Fibroblast of lung (primary cell): ENCODE measurements around the gene GPC3. TPM values are rescaled to one million over a fixed set of nuclear protein-coding genes. Genes with fewer than 3 reads are reported as not detected.

Experiments
- DNase-seq, 2 donors: peaks; one replicate each; pipeline versions ENCODE4 v3.0.0 to v3.0.0-alpha.2; 2010; ENCODE audit warnings: low read depth in 2 of 2
- H2AFZ ChIP-seq: 2 replicates; pipeline ENCODE4 v1.5.1; 2012; ENCODE audit warnings: low read length, control low read depth, inconsistent platforms
- H3K27ac ChIP-seq: 2 replicates; pipeline ENCODE4 v1.5.1; 2011; ENCODE audit warnings: low read length, control low read depth; ENCODE audit not compliant: insufficient read depth
- H3K27me3 ChIP-seq: 2 replicates; pipeline ENCODE4 v1.5.1; 2011; ENCODE audit warnings: mild to moderate bottlenecking, low read length; ENCODE audit not compliant: control insufficient read depth, insufficient read depth
- H3K36me3 ChIP-seq: 2 replicates; pipeline ENCODE4 v1.5.1; 2011; ENCODE audit warnings: low read length; ENCODE audit not compliant: control insufficient read depth, insufficient read depth
- H3K4me1 ChIP-seq: 2 replicates; pipeline ENCODE4 v1.5.1; 2011; ENCODE audit warnings: low read length; ENCODE audit not compliant: control insufficient read depth, insufficient read depth; ENCODE audit errors: extremely low read depth
- H3K4me2 ChIP-seq: 2 replicates; pipeline ENCODE4 v1.5.1; 2011; ENCODE audit warnings: low read length, control low read depth; ENCODE audit not compliant: insufficient read depth; ENCODE audit errors: extremely low read depth
- H3K4me3 ChIP-seq, 4 experiments: fragments of 200-600 bp in 1 of 4; sonication (generic) in 1 of 4; replicated peaks in 1 of 4; 2 replicates each; pipeline ENCODE4 v1.5.1; 2011 to 2016; ENCODE audit warnings: low read length in 4 of 4, low read depth in 3 of 4, mild to moderate bottlenecking in 3 of 4, control low read depth in 2 of 4, inconsistent platforms in 1 of 4, mixed read lengths in 1 of 4; ENCODE audit not compliant: insufficient read depth in 1 of 4; ENCODE audit errors: control extremely low read depth in 1 of 4
- H3K79me2 ChIP-seq: 2 replicates; pipeline ENCODE4 v1.5.1; 2012; ENCODE audit warnings: mild to moderate bottlenecking, low read length, inconsistent platforms; ENCODE audit not compliant: control insufficient read depth, insufficient read depth
- H3K9ac ChIP-seq: 2 replicates; pipeline ENCODE4 v1.5.1; 2011; ENCODE audit warnings: mild to moderate bottlenecking, low read length, control low read depth; ENCODE audit not compliant: insufficient read depth
- H3K9me3 ChIP-seq: 2 replicates; pipeline ENCODE4 v1.5.1; 2012; ENCODE audit warnings: low read depth, low read length; ENCODE audit not compliant: control insufficient read depth, insufficient read depth
- H4K20me1 ChIP-seq: 2 replicates; pipeline ENCODE4 v1.5.1; 2011; ENCODE audit warnings: low read length; ENCODE audit not compliant: control insufficient read depth, insufficient read depth; ENCODE audit errors: extremely low read depth
- CTCF ChIP-seq, 2 donors: IDR thresholded peaks in 1 of 2; conservative IDR thresholded peaks in 1 of 2; 1 replicate in 1 of 2; 2 replicates in 1 of 2; pipeline ENCODE4 v1.5.1; 2011 to 2012; ENCODE audit warnings: low read length in 2 of 2, control low read depth in 1 of 2, inconsistent platforms in 1 of 2, low read depth in 1 of 2, mild to moderate bottlenecking in 1 of 2
- EZH2 ChIP-seq: IDR thresholded peaks from 2 replicates; pipeline ENCODE4 v1.5.1; 2012; ENCODE audit warnings: low read length, control low read depth, mild to moderate bottlenecking; ENCODE audit errors: missing control alignments
- polyA plus RNA-seq, 2 donors: library from polyadenylated mRNA; depleted of rRNA in 1 of 2; stranded (reverse) in 1 of 2; unstranded in 1 of 2; fragments of >200 nt; gene quantifications; 2 replicates each; pipeline ENCODE4 v1.2.1, GENCODE V29; 2011 to 2012; ENCODE audit warnings: missing spikeins in 1 of 2
- total RNA-seq: library from RNA; depleted of rRNA; stranded (reverse); fragments of >200 nt; gene quantifications from 2 replicates; pipeline ENCODE4 v1.2.1, GENCODE V29; 2014

The GPC3 gene
- total and polyA plus RNA-seq, 2 donors (not counting 1 experiment from before 2014, with no cell fraction given): 6.4 to 7.1 TPM

DNA sequence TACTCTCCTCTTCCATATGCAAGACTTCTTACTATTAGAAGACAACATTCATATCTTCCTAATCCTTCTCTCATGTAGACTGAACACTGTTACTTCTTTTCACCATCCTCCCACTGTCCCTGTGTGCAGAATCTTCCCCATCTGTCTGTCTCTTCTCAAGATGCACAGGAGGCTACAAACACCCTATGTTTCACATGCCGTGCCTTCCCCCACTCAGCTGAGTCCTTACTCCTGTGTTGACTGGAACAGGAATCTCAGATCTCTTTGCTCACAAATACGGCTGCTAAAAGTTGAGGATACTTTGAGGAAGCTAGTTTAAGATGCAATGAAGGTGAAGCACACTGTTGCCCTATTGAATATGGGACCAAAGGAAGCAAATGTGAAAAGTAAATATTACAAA lies 401.6 kb downstream of the GPC3 start:
- Histone ChIP-seq H3K9ac (no peak overlapping the region), H3K4me1 (no peaks in the 10 kb centered on the region), H3K9me3 (no peaks in the 10 kb centered on the region), H4K20me1 (no peaks in the 10 kb centered on the region), H2AFZ (no peak overlapping the region), H3K27ac (no peak overlapping the region), H3K27me3 (no peaks in the 10 kb centered on the region), H3K36me3 (no peaks in the 10 kb centered on the region), H3K4me2 (no peak overlapping the region), H3K79me2 (no peaks in the 10 kb centered on the region), H3K4me3 (no peak overlapping the region)
- DNase-seq: no peak
- TF ChIP-seq CTCF (conservative IDR thresholded peaks at IDR 0.05 in 1 of 2, IDR thresholded peaks at IDR 0.05 in 1 of 2; ENCODE audit: low read depth in 1 of 2, low read length in 2 of 2) (no peak), EZH2 (no peak)

DNA sequence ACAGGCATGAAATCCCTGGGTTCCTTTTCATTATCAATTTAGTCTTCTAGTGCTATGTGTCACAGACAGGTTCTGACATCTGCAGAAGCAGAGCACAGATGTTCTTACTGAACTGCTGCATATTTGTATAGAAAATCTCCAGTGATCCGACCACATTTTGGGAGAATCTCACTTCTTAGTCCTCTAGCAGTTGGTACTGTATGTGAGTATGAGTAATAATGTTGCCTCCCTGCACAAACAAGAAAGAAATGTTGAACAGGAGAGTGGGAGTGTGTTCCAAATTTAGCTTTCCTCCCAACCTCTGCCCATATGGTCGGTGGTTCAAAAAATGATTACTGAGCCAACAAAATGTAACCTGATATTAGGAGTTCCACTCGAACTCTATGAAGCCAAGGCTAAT lies 404.8 kb downstream of the GPC3 start:
- Histone ChIP-seq H2AFZ (no peak overlapping the region), H3K9ac (no peak overlapping the region), H3K4me1 (no peaks in the 10 kb centered on the region), H3K27ac (no peak overlapping the region), H3K27me3 (no peaks in the 10 kb centered on the region), H3K4me2 (no peak overlapping the region), H3K4me3 (no peak overlapping the region), H3K9me3 (no peaks in the 10 kb centered on the region), H3K79me2 (no peaks in the 10 kb centered on the region), H4K20me1 (no peaks in the 10 kb centered on the region), H3K36me3 (no peaks in the 10 kb centered on the region)
- peak; percentile 45 to 73 for DNase-seq
- TF ChIP-seq CTCF (conservative IDR thresholded peaks at IDR 0.05 in 1 of 2, IDR thresholded peaks at IDR 0.05 in 1 of 2; ENCODE audit: low read depth in 1 of 2, low read length in 2 of 2) (no peak), EZH2 (no peak)

GRCh38 chrX:133579631-133580030 lies 405.8 kb downstream of the GPC3 start:
- DNase-seq: no peak
- no peak overlapping the region for H3K4me2 ChIP-seq
- H3K27ac ChIP-seq: no peak overlapping the region
- no peak for TF ChIP-seq CTCF (conservative IDR thresholded peaks at IDR 0.05 in 1 of 2, IDR thresholded peaks at IDR 0.05 in 1 of 2; ENCODE audit: low read depth in 1 of 2, low read length in 2 of 2)
- no peak for TF ChIP-seq EZH2
- no peak overlapping the region for H3K9ac ChIP-seq
- H3K4me1 ChIP-seq: no peaks in the 10 kb centered on the region
- no peaks in the 10 kb centered on the region for H3K9me3 ChIP-seq
- H2AFZ ChIP-seq: no peak overlapping the region
- no peaks in the 10 kb centered on the region for H3K27me3 ChIP-seq
- H3K4me3 ChIP-seq: no peak overlapping the region
- no peaks in the 10 kb centered on the region for H3K79me2 ChIP-seq
- H4K20me1 ChIP-seq: no peaks in the 10 kb centered on the region
- H3K36me3 ChIP-seq: no peaks in the 10 kb centered on the region
